ENCODE data around the gene TMEM132D. TPM values are rescaled to one million over a fixed set of nuclear protein-coding genes. Genes with fewer than 3 reads are reported as not detected.

The TMEM132D gene
- total and polyA plus RNA-seq, 2 of the 8 experiments (the other 6 are each of a cell fraction or from before 2014, with no cell fraction given), result 3.5 to 10.1 TPM

GRCh38 chr12:129566800-129567199 lies 337.0 kb downstream of the TMEM132D start:
- Histone ChIP-seq H3K4me3 (ENCODE audit: extremely low read depth in 1 of 4, insufficient read depth in 2 of 4, low read depth in 3 of 4, low read length in 4 of 4) (no peak overlapping the region), H2BK20ac (ENCODE audit: low read length) (no peak overlapping the region), H4K8ac (ENCODE audit: extremely low read depth, insufficient read depth, low read length) (no peak overlapping the region), H4K5ac (ENCODE audit: insufficient read length, low read depth, low read length) (no peak overlapping the region), H3K14ac (ENCODE audit: insufficient read length) (no peak overlapping the region), H3K4ac (replicated peaks; ENCODE audit: insufficient read length, low read depth, low read length) (no peak overlapping the region), H3K4me2 (ENCODE audit: insufficient read depth in 1 of 2, low read depth in 2 of 2, low read length in 2 of 2) (no peak overlapping the region), H3K79me2 (ENCODE audit: control insufficient read depth in 1 of 2, insufficient read depth in 2 of 2, low read length in 2 of 2) (no peaks in the 10 kb centered on the region), H3K27me3 (replicated peaks in 1 of 4; ENCODE audit: control insufficient read depth in 3 of 4, extremely low read depth in 1 of 4, insufficient read depth in 3 of 4, low read length in 3 of 4) (no peaks in the 10 kb centered on the region), H3K23ac (ENCODE audit: insufficient read length) (no peak overlapping the region), H3K36me3 (ENCODE audit: control insufficient read depth in 2 of 4, insufficient read depth in 4 of 4, low read length in 3 of 4) (no peaks in the 10 kb centered on the region), H3K9ac (replicated peaks in 1 of 4; ENCODE audit: extremely low read depth in 1 of 4, low read depth in 3 of 4, low read length in 3 of 4) (no peak overlapping the region), H2BK12ac (ENCODE audit: low read depth, low read length) (no peak overlapping the region), H4K91ac (replicated peaks; ENCODE audit: insufficient read length, low read length) (no peak overlapping the region), H4K20me1 (replicated peaks in 1 of 2; ENCODE audit: control insufficient read depth in 1 of 2, insufficient read depth in 2 of 2, low read length in 2 of 2) (no peaks in the 10 kb centered on the region), H2BK15ac (ENCODE audit: low read length) (no peak overlapping the region), H3K23me2 (ENCODE audit: low read depth, low read length) (no peaks in the 10 kb centered on the region), H3K56ac (replicated peaks; ENCODE audit: insufficient read length, low read depth, low read length) (no peak overlapping the region), H2BK5ac (ENCODE audit: low read depth, low read length) (no peak overlapping the region), H2AFZ (ENCODE audit: low read length) (no peak overlapping the region), H3K27ac (ENCODE audit: low read depth, low read length) (no peak overlapping the region), H3K4me1 (replicated peaks in 1 of 4; ENCODE audit: control insufficient read depth in 3 of 4, insufficient read depth in 4 of 4, low read length in 3 of 4) (peaks cover 0 to 3% (median 0%) of the 10 kb centered on the region in 4 experiments; a peak in 1 of 7 replicates), H2AK5ac (ENCODE audit: low read depth, low read length) (no peak overlapping the region), H3K18ac (ENCODE audit: extremely low read depth, low read length) (no peak overlapping the region), H3K9me3 (ENCODE audit: insufficient read depth in 2 of 2, low read depth in 1 of 2, low read length in 1 of 2) (peaks cover 3 to 14% of the 10 kb centered on the region in 2 experiments; a peak in 3 of 4 replicates), H2BK120ac (replicated peaks; ENCODE audit: low read depth, low read length) (no peak overlapping the region), H3K79me1 (ENCODE audit: low read depth, low read length) (no peaks in the 10 kb centered on the region)
- FAIRE-seq (no peak), DNase-seq (ENCODE audit: low read depth in 1 of 2, low spot score in 2 of 2) (no peak)
- ChIA-PET POLR2A (ENCODE audit: partially characterized antibody) (no interaction called here), CTCF (ENCODE audit: partially characterized antibody) (no interaction called here)
- no peak for TF ChIP-seq POLR2AphosphoS5 (IDR thresholded peaks at IDR 0.05; ENCODE audit: low read depth, low read length)
- TF ChIP-seq KDM5A (IDR thresholded peaks at IDR 0.05; ENCODE audit: low read length), result no peak
- TF ChIP-seq EP300 (IDR thresholded peaks at IDR 0.05; ENCODE audit: borderline replicate concordance in 1 of 2, low read depth in 2 of 2, low read length in 2 of 2), result no peak
- no peak for TF ChIP-seq KDM4A (IDR thresholded peaks at IDR 0.05; ENCODE audit: low read depth, low read length, severe bottlenecking)
- no peak for TF ChIP-seq ATF2 (IDR thresholded peaks at IDR 0.05; ENCODE audit: low read length)
- 93% methylated on average over 5 of the region's 5 CpGs; no CpG with 5 or more reads in 1 of the 2 experiments for WGBS, 2 experiments (ENCODE audit: extremely low coverage in 1 of 2, insufficient coverage in 1 of 2, insufficient read length in 1 of 2, insufficient replicate concordance in 2 of 2, low coverage in 1 of 2, low lambda C conversion rate in 2 of 2, missing lambda C conversion rate in 1 of 2)

Data from H1 (cell line).